Mucosa of descending colon (tissue), 3 donors: ENCODE data around the gene GUK1. TPM values are rescaled to one million over a fixed set of nuclear protein-coding genes. Genes with fewer than 3 reads are reported as not detected.

ENCODE experiments used
- ATAC-seq: fragments of 200-7000 bp; cut with Tn5 transposase; one replicate; pipeline ENCODE4 v1.9.1; 2020; ENCODE audit warnings: mild to moderate bottlenecking, moderate library complexity
- DNase-seq, 3 donors: peaks; one replicate each; pipeline ENCODE4 v3.0.0-alpha.2; 2020
- H3K36me3 ChIP-seq: fragments of 200-600 bp; one replicate; pipeline ENCODE4 v1.8.0; 2021; ENCODE audit warnings: low read depth, mild to moderate bottlenecking
- H3K4me1 ChIP-seq: fragments of 200-600 bp; one replicate; pipeline ENCODE4 v1.8.0; 2021; ENCODE audit warnings: low read depth, mild to moderate bottlenecking
- H3K4me3 ChIP-seq: fragments of 200-600 bp; one replicate; pipeline ENCODE4 v1.8.0; 2021; ENCODE audit warnings: mild to moderate bottlenecking
- H3K9me3 ChIP-seq: fragments of 200-600 bp; one replicate; pipeline ENCODE4 v1.8.0; 2021; ENCODE audit warnings: mild to moderate bottlenecking
- intact Hi-C, 2 donors: fragments of 100-400 bp; cut with DNase I in 1 of 2; cut with micrococcal nuclease in 1 of 2; formaldehyde crosslinking; loops; one replicate each; pipeline versions ENCODE4 v1.11.0 to v1.11.1; 2022; cut with DNase I, micrococcal nuclease
- total RNA-seq, 3 donors: library from RNA; stranded (reverse); fragmentation: NEBNext Ultra II Directional in 2 of 3; extraction: Animal tissue kit (Norgen Biotek cat#: 25700) in 2 of 3; gene quantifications; one replicate each; pipeline versions ENCODE4 v1.2.1 to v1.2.4, GENCODE V29; 2021 to 2023
- TF ChIP-seq, protein P1 (sequence below): fragments of 200-600 bp; IDR thresholded peaks from one replicate; pipeline ENCODE4 v1.8.0; 2022; ENCODE audit warnings: antibody characterized with exemption, mild to moderate bottlenecking
- donor health status: DM: no; HTN: no; CAD: no; lungs with moderate emphysema.
- donor health status: DM: no; HTN: no; CAD: no.
- donor health status: DM: no; HTN: yes; CAD: no.

The GUK1 gene
- total RNA-seq, 3 donors from 2014 or later, result 165 to 182 (median 178) TPM

DNA sequence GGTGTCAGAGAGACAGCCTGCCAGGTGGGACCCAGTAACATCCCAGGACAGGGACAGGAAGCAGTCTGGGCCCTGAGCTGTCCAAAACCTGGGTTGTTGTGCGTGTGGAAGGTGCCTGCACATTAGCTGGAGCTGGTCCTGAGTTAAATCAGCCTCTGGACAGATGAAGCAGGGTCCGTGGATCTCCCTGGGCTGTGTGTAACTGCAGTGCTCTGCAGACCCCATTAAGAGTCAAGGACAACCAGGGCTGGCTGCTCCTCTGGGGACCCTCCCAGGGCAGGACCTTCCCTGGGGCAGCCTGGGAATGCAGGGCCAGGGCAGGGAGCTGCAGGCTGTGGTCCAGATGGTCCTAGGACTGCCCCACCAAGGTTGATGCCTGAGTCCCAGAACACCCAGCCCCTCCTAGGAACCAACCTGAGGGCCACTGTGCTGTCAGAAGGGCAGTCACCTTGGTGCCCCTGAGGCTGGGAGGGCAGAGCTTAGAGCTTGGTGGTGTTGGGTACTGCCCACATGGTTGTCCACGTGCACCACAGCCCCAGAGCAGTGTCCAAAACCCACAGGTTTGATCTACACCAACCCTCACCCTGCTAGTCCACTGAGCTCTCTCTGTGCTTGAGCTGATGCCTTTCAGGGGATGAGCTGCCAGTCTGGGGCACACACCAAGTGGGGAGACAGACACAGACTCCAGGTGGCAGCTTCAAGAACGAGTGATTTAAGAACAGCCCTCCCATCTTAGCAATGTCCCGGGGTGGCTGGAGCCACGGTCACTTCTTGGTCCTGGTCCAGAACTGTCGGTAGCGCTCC lies 33.9 kb upstream of the GUK1 start:
- ATAC-seq (no peak), DNase-seq (peak in 1 of 3 donors; percentile 32)
- H3K4me1 ChIP-seq, result peaks cover 23% of the 10 kb centered on the region
- intact Hi-C loops, result no loop called here
- H3K9me3 ChIP-seq, result no peaks in the 10 kb centered on the region
- no peak overlapping the region for H3K4me3 ChIP-seq
- H3K36me3 ChIP-seq, result no peaks in the 10 kb centered on the region
- TF ChIP-seq, protein P1, sequence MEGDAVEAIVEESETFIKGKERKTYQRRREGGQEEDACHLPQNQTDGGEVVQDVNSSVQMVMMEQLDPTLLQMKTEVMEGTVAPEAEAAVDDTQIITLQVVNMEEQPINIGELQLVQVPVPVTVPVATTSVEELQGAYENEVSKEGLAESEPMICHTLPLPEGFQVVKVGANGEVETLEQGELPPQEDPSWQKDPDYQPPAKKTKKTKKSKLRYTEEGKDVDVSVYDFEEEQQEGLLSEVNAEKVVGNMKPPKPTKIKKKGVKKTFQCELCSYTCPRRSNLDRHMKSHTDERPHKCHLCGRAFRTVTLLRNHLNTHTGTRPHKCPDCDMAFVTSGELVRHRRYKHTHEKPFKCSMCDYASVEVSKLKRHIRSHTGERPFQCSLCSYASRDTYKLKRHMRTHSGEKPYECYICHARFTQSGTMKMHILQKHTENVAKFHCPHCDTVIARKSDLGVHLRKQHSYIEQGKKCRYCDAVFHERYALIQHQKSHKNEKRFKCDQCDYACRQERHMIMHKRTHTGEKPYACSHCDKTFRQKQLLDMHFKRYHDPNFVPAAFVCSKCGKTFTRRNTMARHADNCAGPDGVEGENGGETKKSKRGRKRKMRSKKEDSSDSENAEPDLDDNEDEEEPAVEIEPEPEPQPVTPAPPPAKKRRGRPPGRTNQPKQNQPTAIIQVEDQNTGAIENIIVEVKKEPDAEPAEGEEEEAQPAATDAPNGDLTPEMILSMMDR, result no peak

- intact Hi-C loops, result no loop called here
- H3K4me3 ChIP-seq, result no peak overlapping the region
- no peak for ATAC-seq
- H3K9me3 ChIP-seq, result no peaks in the 10 kb centered on the region
- TF ChIP-seq, protein P1, result no peak
- peaks cover 18% of the 10 kb centered on the region for H3K4me1 ChIP-seq
- DNase-seq, result no peak
- no peaks in the 10 kb centered on the region for H3K36me3 ChIP-seq
These were observed 33.4 kb upstream of the GUK1 start for GRCh38 chr1:228106800-228107054.

GRCh38 chr1:228107636-228108035 lies 32.4 kb upstream of the GUK1 start:
- Histone ChIP-seq H3K9me3 (no peaks in the 10 kb centered on the region), H3K4me1 (peaks cover 14% of the 10 kb centered on the region), H3K4me3 (no peak overlapping the region), H3K36me3 (no peaks in the 10 kb centered on the region)
- DNase-seq (peak in 1 of 3 donors; percentile 40), ATAC-seq (no peak)
- intact Hi-C loops, result no loop called here
- TF ChIP-seq, protein P1, result no peak

DNA sequence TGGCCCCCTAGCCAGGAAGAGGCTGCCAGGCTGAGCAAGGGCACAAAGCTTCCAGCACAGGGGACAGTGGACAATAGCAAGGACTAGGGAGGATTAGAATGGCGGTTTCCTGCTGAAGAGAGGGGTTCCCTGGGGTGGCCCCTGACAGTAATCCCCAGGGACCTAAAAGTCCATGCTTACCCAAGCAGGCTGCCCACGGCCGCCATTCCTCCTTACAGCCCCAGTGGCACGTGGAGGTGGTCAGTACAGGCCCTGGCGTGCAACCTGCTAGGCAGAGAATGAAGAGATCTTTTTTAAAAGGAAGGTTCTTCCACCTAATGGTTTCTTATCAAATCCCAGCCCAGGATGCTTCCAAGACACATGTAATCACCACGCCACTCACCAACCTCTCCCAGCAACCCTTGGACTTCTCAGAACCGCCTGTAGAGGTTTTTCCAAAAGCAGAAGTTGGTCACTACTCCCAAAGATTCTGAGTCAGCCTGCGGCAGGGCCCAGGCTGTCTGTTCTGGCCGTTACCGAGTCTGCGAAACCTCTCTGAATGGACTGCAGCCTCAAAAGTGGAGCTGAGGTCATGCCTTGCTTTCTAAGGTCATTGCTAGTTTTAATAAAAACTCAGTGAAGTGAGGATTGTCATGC lies 31.9 kb upstream of the GUK1 start:
- H3K4me1 ChIP-seq, result peaks cover 14% of the 10 kb centered on the region
- no peak overlapping the region for H3K4me3 ChIP-seq
- H3K36me3 ChIP-seq, result no peaks in the 10 kb centered on the region
- TF ChIP-seq, protein P1, result no peak
- no peaks in the 10 kb centered on the region for H3K9me3 ChIP-seq
- ATAC-seq (no peak), DNase-seq (no peak)
- intact Hi-C loops, result no loop called here

DNA sequence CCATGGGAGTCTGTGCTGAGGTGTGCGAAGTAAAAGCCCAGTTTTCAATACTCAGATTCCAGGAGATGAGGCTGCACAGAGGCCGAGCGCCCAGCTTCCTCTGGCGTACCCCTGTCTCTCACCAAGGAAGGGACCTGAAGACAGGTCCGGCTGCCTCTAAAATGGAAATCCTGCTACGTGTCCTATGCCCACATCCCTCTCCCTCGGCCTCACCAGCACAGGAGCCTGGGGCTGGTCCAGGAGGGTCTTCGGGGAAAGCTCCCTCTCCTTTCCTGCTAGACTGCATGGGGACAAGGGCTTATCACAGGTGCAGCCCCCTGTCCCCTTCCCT lies 31.4 kb upstream of the GUK1 start:
- Histone ChIP-seq H3K36me3 (no peaks in the 10 kb centered on the region), H3K9me3 (no peaks in the 10 kb centered on the region), H3K4me1 (peaks cover 11% of the 10 kb centered on the region), H3K4me3 (peak overlapping the region; percentile 75)
- no peak for DNase-seq
- intact Hi-C loops, result no loop called here
- TF ChIP-seq, protein P1, result no peak
- peak; percentile 2 for ATAC-seq
